Measurements from ENCODE around the gene KIAA0513. TPM values are rescaled to one million over a fixed set of nuclear protein-coding genes. Genes with fewer than 3 reads are reported as not detected.

Gene KIAA0513
- total RNA-seq, 2 experiments from 2014 or later = 7.1 TPM

DNA sequence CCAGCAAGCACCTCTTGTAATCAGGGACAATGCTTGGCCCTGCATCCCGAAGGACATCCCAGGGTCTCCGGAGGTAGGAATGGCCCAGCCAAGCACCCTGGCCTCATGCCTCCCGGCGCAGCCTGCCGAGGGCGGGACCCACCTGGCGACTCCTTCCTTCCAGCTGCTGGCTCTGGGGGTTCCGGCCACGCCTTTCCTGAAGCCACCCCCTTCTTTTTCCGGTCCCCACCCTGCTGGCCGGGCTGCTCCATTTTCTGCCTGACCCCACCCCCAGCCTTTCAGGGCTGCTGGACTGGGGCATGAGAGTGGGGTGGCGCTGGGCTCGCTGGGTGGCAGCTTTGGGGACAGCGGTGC, 107.2 kb downstream of the KIAA0513 start:
- ChIA-PET POLR2A (no interaction called here), CTCF (no interaction called here)

DNA sequence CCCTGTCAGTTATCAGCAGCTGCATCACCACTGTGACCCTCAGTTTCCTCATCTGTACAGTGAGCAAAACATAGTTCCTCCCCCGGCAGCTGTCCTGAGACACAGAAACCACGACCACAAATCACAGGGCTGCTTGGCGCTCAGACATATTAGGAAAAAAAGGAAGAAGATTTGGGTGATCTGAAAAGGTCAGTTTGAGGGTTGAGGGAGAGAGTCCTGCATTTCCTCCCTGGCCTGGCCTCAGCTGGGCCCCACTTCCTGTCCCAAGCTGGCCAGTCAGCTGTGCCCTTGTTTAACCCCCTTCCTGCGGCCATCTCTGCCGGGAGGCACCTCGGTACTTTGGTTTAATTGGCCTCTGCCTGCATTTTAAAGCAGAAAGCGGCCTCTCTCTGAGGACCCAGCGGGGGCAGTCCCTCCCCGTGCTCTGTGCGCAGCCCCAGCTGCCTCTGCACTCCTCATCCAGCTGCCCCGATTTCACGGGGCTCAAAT, 108.7 kb downstream of the KIAA0513 start:
- CTCF ChIA-PET = no interaction called here
- POLR2A ChIA-PET = no interaction called here

DNA sequence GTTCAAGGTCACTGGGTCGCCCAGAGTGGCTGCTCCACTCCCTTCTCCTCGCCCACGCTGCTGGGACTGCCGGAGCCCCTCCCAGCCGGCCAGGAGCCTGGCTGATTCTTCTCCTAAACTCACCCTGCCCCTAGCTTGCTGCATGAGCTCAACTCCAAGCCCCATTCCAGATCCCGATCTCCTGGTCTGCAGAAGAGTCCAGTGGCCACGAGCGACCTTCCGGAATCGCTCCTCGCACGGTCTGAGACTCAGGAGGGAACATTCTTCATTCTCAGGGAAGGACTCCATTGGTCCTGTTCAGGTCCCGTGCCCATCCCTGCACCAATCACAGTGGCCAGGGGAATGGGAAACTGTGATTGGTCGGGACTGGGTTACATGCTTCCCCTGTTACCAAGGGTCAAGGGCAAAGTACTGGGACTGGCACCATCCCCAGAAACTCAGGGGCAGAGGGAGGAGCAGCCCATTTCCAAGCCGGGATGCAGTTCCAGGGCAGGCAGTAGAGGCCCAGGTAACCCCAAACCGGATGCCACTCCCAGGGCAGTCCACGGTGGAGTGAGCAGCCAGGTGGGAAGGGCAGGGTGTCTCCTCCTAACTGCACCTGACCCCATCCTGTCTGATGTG, 109.2 kb downstream of the KIAA0513 start:
- ChIA-PET POLR2A (no interaction called here), CTCF (no interaction called here)

DNA sequence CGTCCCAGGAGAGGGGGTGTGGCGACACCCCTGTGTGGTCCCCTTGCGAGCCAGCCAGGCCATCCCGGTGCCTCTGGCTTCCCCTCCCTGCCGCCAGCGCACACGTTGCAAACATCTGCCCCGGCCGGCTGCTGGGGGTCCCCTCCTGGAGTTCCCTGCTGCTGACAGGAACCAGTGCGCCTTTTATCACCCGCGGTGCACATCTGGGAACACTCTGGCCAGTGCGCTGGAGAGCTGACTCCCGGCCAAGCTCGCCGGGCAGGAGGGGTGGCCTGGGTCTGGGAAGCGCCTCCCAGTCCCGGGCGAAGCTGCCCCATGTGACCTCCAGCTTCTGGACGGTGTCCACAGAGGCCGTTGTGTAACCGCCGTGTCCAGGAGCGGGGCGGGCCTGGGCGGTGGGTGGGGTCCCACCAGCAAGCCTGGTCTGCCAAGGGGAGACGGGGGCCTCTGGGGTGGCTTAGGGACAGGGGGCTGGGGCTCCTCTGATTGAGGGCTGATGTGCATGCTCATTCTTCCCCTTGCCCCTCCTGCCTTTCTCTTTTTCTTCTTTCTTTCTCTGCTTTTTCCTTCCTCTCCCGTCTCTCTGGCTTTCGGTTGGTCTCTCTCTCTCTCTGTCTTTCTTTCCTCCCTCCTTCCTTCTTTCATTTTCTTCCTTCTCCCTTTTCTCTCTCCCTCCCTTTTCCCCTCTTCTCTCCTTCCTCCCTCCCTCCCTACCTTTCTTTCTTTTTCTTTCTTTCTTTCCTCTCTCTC, 109.9 kb downstream of the KIAA0513 start:
- ChIA-PET CTCF (no interaction called here), POLR2A (no interaction called here)

DNA sequence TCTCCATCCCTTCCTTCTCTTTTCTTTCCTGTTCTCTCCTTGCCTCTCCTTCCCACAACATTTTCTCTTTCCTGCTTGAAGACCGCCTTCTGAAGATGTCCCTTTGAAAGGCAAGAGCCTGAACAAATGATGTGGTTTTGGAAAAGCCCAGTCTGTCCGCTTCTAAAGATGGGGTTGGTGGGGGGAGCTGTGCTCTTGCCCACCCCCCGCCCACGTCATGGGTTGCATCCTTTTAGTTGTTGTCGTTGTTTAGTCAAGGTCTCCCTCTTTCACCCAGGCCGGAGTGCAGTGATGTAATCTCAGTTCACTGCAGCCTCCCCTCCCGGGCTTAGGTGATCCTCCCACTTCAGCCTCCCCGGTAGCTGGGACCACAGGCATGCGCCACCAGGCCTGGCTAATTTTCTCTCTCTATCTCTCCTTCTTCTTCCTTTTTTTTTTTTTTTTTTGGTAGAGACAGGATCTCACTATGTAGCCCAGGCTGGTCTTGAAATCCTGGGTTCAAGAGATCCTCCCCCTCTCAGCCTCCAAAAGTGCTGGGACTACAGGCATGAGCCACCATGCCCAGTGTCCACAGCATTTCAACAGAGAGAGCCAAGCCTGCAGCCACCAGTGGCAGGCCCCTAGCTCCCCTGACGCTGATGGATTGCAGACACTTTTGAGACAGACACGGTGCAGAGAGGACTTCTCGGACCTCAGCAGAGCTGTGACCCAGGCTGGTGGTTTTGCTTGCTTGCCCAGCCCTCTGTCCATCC, 110.7 kb downstream of the KIAA0513 start:
- ChIA-PET CTCF (no interaction called here), POLR2A (no interaction called here)

DNA sequence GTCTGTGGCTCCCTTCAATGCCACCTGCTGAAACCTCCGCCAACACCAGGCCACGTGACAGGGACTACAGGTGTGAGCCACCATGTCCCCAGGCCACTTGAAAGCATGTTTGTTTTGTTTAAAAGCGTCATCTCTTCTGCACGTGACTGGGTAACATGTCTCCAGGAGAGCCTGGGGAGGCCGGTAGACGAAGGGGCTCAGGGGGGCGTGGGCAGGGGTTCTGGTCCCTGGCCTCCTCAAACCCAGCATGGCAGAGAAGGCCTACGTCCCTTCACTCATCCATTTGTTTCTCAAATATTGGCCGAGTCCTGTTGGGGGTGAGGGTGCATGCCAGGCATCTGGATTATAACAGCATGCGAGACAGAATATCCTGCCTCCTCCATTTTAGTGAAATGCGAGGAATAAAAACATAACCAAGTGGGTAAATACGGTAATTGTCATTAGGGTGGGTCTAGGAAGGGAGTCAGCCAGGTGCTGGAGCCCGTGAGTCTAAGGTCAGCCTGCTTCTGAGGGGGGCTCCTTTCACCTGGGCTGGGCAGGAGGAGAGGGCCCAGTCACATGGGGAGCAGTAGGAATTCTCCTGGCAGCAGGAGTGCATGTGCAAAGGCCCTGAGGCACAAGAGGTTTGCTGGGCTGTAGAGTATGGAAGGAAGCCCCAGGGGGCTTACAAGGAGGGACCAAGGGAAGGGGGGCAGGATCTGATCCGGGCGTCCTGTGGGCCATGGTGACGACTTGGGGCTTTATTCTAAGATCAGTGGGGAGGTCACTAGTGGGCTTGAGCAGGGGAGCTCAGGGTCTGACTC, 111.4 kb downstream of the KIAA0513 start:
- ChIA-PET CTCF (no interaction called here), POLR2A (no interaction called here)

DNA sequence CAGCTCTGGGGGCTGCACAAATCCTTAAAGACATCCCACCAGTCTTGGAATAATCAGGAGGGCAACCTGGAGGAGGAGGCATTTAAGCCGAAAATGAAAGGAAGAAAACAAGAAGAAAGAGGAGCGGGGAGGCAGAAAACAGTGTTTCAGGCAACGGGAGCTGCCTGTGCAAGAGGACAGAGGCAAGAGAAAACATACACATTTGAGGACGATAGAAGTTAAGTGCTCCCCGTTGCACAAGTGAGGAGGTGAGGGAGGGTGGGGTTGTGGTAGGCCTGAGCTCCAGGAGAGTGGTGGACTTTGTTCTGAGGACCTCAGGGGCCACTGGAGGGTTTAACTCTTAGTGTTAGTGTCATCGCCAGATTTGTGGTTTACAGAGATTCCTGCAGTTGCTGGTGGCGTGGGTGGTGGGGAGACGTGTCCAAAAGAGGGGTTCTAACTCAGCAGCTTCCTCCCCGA, 112.3 kb downstream of the KIAA0513 start:
- ChIA-PET CTCF (no interaction called here), POLR2A (interaction anchor here (0.6 kb wide), 1 partner anchor 329 kb away, joined by 4 read pairs; no protein-coding TSS in a partner anchor)

DNA sequence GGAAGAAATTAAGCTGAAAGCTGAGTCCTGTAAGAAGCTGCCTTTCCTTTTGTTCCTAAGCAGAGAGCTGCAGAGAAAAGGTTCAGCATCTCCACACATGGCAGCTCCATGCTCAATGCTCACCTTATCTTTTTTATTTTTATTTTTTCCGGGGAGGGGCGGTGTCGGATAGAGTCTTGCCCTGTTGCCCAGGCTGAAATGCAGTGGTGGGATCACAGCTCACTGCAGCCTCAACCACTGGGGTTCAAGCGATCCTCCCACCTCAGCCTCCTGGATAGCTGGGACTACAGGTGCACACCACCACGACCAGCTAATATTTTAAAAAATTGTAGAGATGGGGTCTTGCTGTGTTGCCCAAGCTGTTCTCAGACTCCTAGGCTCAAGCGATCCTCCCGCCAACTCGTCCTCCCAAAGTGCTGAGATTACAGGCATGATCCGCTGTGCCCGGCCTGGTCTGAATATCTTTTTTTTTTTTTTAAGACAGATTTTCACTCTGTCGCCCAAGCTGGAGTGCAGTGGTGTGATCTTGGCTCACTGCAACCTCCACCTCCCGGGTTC, 112.9 kb downstream of the KIAA0513 start:
- ChIA-PET CTCF (no interaction called here), POLR2A (interaction anchor here (0.6 kb wide), 1 partner anchor 329 kb away, joined by 4 read pairs; no protein-coding TSS in a partner anchor)

DNA sequence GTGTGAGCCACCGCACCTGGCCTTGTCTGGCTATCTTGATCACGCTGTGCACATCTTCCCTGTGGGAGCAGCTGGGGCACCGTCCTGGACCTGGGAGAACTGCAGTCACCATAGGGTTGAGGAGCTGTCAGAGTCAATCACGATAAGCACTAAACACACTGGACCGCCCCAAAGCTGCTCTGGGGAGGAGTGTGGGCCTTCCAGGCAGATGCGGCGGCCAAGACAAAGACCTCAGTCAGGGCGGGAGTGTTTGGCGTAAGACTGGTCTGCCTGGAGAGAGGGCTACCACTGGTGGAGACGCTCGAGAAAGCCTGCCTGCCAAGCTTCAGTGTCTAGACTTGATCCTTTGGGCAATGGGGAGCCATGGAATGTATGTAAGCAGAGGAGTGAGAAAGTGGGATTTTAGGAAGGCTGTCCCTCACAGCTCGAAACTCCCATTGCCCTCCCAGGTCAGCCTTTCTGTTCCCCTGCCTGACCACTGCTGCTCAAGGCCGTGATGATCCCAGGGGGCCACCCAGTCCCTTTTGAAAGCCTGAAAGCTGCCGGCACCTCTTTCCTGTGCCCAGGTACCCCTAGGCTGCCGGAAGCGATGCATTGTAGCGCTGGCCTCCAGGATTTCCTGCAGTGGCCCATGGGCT, 114.0 kb downstream of the KIAA0513 start:
- CTCF ChIA-PET = no interaction called here
- POLR2A ChIA-PET = no interaction called here

DNA sequence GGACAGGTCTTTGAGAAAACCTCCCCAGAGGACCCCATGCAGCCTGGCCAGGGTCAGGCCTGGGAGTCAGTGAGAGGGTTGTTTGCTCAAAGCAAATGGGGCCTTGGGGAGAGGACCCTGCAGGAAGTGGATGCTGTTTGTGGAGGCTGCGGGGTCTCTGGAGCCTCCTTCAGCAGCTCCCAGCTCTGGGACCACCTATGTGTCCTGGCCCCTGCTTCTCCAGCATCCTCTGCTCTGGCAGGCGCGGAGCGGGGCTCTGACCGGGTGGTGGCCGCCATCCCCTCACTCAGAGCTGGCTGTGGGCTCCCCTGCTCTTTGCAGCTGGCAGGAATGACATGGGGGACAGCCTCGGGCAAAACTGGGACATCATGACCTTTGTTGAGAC, 114.5 kb downstream of the KIAA0513 start:
- ChIA-PET POLR2A (no interaction called here), CTCF (no interaction called here)

DNA sequence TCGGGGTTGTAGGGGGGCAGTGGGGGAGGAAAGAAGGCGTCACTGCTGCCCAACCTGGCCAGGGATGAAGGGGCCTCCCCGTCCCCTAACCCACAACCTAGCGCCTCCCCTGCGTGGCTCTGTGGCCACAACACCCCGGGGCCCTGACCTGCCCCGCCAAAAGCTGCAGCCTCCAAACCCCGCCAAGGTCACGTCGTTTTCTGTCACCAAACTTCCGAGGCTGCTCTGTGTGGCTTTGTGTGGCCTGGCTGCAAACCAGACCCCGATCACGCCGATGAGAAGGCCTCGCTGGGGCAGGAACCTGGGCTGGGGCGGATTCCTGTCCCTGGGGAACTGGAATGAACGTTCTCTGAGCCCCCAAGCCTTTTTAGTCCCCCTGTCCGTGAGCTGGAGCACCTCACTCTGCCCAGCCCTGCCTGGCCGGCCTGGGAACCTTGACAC, 115.2 kb downstream of the KIAA0513 start:
- ChIA-PET POLR2A (no interaction called here), CTCF (no interaction called here)

Other genes with a start within 250 kb of the KIAA0513 start
- under 1 TPM in 1 of 2 experiments, not detected in 1; 0.04 TPM for gene CRISPLD2, start 207.8 kb upstream of the KIAA0513 start, total RNA-seq
- 10 to 100 TPM; 31.2 to 33.0 TPM for gene ZDHHC7, start 16.3 kb upstream of the KIAA0513 start, total RNA-seq
- gene CIBAR2, start 84.7 kb downstream of the KIAA0513 start, total RNA-seq = not detected

Measured in activated CD8-positive, alpha-beta memory T cell treated with anti-CD3 and anti-CD28 coated beads for 36 hours (primary cell).